Pulmonary artery endothelial cell (primary cell): ENCODE results near the gene RNF146. TPM values are rescaled to one million over a fixed set of nuclear protein-coding genes. Genes with fewer than 3 reads are reported as not detected.

Experiments
- total RNA-seq: library from RNA; depleted of rRNA; stranded (reverse); fragments of >200 nt; gene quantifications from 2 replicates; pipeline ENCODE4 v1.2.3, GENCODE V29; 2014

RNF146 gene
- total RNA-seq, 1 donor from 2014 or later: 43.5 TPM

Other genes starting within 250 kb of the RNF146 start
- 0.67 and 2.8 TPM in 2 replicates for gene RSPO3, start 148.2 kb upstream of the RNF146 start, total RNA-seq
- gene ECHDC1, start 76.7 kb downstream of the RNF146 start, total RNA-seq: 29.1 and 40.3 TPM in 2 replicates
- gene KIAA0408, start 192.5 kb downstream of the RNF146 start, total RNA-seq: not detected in 2 replicates